Measurements from ENCODE around the gene MKLN1.

GRCh38 chr7:131504157-131504899 lies 176.7 kb downstream of the MKLN1 start:
- TF ChIP-seq DNMT1 (CRISPR knock-in tag; IDR thresholded peaks at IDR 0.05) (no peak), BCL3 (CRISPR knock-in tag; IDR thresholded peaks at IDR 0.05) (no peak), HOXA5 (CRISPR knock-in tag; IDR thresholded peaks at IDR 0.05) (no peak), ZNF605 (CRISPR knock-in tag; IDR thresholded peaks at IDR 0.05) (no peak), NKX3-1 (CRISPR knock-in tag; IDR thresholded peaks at IDR 0.05) (no peak), KLF13 (CRISPR knock-in tag; IDR thresholded peaks at IDR 0.05) (no peak), KDM1A (CRISPR knock-in tag; IDR thresholded peaks at IDR 0.05) (no peak), ZNF580 (CRISPR knock-in tag; IDR thresholded peaks at IDR 0.05; ENCODE audit: borderline replicate concordance, low read depth) (no peak), CTCF (CRISPR knock-in tag; IDR thresholded peaks at IDR 0.05) (no peak), SIN3B (IDR thresholded peaks at IDR 0.05; ENCODE audit: low read length) (no peak), SP1 (IDR thresholded peaks at IDR 0.05) (no peak), SP1 (CRISPR knock-in tag; IDR thresholded peaks at IDR 0.05) (no peak)

Data from HepG2 (cell line).